ENCODE measurements around the gene FIGN. TPM values are rescaled to one million over a fixed set of nuclear protein-coding genes. Genes with fewer than 3 reads are reported as not detected.

The FIGN gene
- total and polyA plus RNA-seq, 10 of the 15 experiments (the other 5 are each of a cell fraction or from before 2014, with no cell fraction given): under 0.01 to 0.01 TPM; not detected in 8

GRCh38 chr2:163768881-163769695 is 33.3 kb upstream of the FIGN start:
- H4K20me1 ChIP-seq (ENCODE audit: control insufficient read depth, insufficient read depth): no peaks in the 10 kb centered on the region
- ATAC-seq: no peak
- no peak for TF ChIP-seq SMARCA5 (IDR thresholded peaks at IDR 0.05)
- no peak for TF ChIP-seq BMI1 (IDR thresholded peaks at IDR 0.05; ENCODE audit: borderline replicate concordance)
- TF ChIP-seq, protein P1, sequence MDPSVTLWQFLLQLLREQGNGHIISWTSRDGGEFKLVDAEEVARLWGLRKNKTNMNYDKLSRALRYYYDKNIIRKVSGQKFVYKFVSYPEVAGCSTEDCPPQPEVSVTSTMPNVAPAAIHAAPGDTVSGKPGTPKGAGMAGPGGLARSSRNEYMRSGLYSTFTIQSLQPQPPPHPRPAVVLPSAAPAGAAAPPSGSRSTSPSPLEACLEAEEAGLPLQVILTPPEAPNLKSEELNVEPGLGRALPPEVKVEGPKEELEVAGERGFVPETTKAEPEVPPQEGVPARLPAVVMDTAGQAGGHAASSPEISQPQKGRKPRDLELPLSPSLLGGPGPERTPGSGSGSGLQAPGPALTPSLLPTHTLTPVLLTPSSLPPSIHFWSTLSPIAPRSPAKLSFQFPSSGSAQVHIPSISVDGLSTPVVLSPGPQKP (IDR thresholded peaks at IDR 0.05; ENCODE audit: low read depth, low read length): no peak
- no peak for TF ChIP-seq ESRRA (IDR thresholded peaks at IDR 0.05; ENCODE audit: low read length)
- TF ChIP-seq STAT1 (conservative IDR thresholded peaks at IDR 0.05): no peak
- no peak for TF ChIP-seq IRF4 (IDR thresholded peaks at IDR 0.05; ENCODE audit: low read depth, low read length)
- TF ChIP-seq BCL11A (IDR thresholded peaks at IDR 0.05; ENCODE audit: low read depth, low read length): no peak
- TF ChIP-seq RAD21 (IDR thresholded peaks at IDR 0.05; ENCODE audit: insufficient read depth, low read depth, low read length): no peak
- TF ChIP-seq TBL1XR1 (IDR thresholded peaks at IDR 0.05; ENCODE audit: low read depth, low read length): no peak
- no peak for TF ChIP-seq EZH2 (IDR thresholded peaks at IDR 0.05; ENCODE audit: borderline replicate concordance, control insufficient read depth, low read depth, low read length)
- no peak for TF ChIP-seq ATF3 (IDR thresholded peaks at IDR 0.05; ENCODE audit: borderline replicate concordance, extremely low read depth, low read depth, low read length)
- TF ChIP-seq, protein P2, sequence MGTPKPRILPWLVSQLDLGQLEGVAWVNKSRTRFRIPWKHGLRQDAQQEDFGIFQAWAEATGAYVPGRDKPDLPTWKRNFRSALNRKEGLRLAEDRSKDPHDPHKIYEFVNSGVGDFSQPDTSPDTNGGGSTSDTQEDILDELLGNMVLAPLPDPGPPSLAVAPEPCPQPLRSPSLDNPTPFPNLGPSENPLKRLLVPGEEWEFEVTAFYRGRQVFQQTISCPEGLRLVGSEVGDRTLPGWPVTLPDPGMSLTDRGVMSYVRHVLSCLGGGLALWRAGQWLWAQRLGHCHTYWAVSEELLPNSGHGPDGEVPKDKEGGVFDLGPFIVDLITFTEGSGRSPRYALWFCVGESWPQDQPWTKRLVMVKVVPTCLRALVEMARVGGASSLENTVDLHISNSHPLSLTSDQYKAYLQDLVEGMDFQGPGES (IDR thresholded peaks at IDR 0.05): no peak
- no peak for TF ChIP-seq SUZ12 (IDR thresholded peaks at IDR 0.05; ENCODE audit: unreplicated experiment)
- TF ChIP-seq NBN (IDR thresholded peaks at IDR 0.05): no peak
- TF ChIP-seq GATAD2B (conservative IDR thresholded peaks at IDR 0.05; ENCODE audit: low read depth): no peak
- no peaks in the 10 kb centered on the region for H3K36me3 ChIP-seq (ENCODE audit: control insufficient read depth in 2 of 2, insufficient read depth in 2 of 2, low read length in 1 of 2)
- FAIRE-seq: no peak
- H3K4me2 ChIP-seq (ENCODE audit: control insufficient read depth, insufficient read depth): no peak overlapping the region
- H3K27me3 ChIP-seq (replicated peaks in 1 of 2; ENCODE audit: control insufficient read depth in 2 of 2, insufficient read depth in 2 of 2, low read length in 1 of 2): no peaks in the 10 kb centered on the region
- POLR2A ChIA-PET: no interaction called here
- 31% methylated on average over 7 of the region's 7 CpGs for WGBS (ENCODE audit: insufficient coverage, insufficient replicate concordance, low lambda C conversion rate, missing lambda C conversion rate)
- in situ Hi-C loops (cut with MboI): no loop called here
- no peak overlapping the region for H3K9ac ChIP-seq (ENCODE audit: control insufficient read depth, insufficient read depth, low read length)
- CTCF ChIA-PET: no interaction called here
- SMC1A ChIA-PET (ENCODE audit: uncharacterized antibody, unreplicated experiment): no interaction called here
- H3K4me1 ChIP-seq (ENCODE audit: control insufficient read depth, insufficient read depth, low read length): no peaks in the 10 kb centered on the region
- RAD21 ChIA-PET (ENCODE audit: unreplicated experiment): no interaction called here
- H2AFZ ChIP-seq (ENCODE audit: control insufficient read depth, low read depth, low read length): no peak overlapping the region
- no peak overlapping the region for H3K27ac ChIP-seq (ENCODE audit: control insufficient read depth, insufficient read depth)
- H3K9me3 ChIP-seq (replicated peaks; ENCODE audit: control insufficient read depth, insufficient read depth, low read length): no peaks in the 10 kb centered on the region
- no peaks in the 10 kb centered on the region for H3K79me2 ChIP-seq (ENCODE audit: control insufficient read depth, insufficient read depth, low read length)
- BruUV-seq (replicated peaks): no TSS peak
- intact Hi-C loops (cut with micrococcal nuclease; ENCODE audit: unreplicated experiment): no loop called here
- no peak overlapping the region for H3K4me3 ChIP-seq
- DNase-seq (ENCODE audit: low read depth, low spot score): no peak
